ENCODE results near the gene WIPF1. TPM values are rescaled to one million over a fixed set of nuclear protein-coding genes. Genes with fewer than 3 reads are reported as not detected.
A peak's percentile ranks its signal among the peaks of the same experiment; 100 is the strongest.

Gene WIPF1, protein sequence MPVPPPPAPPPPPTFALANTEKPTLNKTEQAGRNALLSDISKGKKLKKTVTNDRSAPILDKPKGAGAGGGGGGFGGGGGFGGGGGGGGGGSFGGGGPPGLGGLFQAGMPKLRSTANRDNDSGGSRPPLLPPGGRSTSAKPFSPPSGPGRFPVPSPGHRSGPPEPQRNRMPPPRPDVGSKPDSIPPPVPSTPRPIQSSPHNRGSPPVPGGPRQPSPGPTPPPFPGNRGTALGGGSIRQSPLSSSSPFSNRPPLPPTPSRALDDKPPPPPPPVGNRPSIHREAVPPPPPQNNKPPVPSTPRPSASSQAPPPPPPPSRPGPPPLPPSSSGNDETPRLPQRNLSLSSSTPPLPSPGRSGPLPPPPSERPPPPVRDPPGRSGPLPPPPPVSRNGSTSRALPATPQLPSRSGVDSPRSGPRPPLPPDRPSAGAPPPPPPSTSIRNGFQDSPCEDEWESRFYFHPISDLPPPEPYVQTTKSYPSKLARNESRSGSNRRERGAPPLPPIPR
- 100 to 1,000 TPM; 508 to 640 (median 555) TPM for total RNA-seq
- 231 TPM for total RNA-seq (2013)

DNA sequence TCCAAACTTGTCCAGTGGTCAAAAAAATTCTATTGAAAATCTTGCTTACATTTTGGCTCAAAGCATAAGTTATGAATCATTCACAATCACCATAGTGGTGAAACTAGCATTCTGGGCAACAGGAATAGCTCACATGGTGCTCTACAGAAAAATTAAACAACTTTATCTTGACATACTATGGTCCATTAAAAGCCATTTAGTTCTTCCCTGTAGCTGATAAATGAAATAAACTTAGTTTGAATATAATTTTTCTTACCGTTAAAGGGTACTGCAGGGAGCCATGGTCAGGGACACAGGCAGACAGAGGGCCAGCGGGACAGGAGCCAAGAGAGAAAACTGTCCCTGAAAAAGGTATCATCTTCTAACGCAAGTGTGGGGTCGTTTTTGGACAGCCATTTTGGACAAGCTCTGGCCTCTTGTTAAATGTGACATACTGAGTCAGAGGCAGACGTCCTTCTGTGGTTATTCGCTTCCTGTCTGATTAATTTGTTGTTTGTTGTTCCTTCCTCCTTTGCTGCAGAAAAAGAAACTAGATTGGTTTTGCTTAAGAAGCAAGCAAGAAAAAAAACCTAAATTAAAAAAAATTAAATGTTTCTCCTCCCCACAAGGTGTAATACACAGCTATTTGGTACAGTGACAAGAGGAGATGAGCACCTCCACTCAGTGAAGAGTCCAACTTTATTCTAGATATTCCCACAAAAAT is at the start of gene WIPF1:
TSS of gene WIPF1 (minus strand) at position 460 of the 703 bp plus-strand sequence. CDS start 12,231 bp downstream, outside the sequence.
- TF ChIP-seq CTCF (IDR thresholded peaks at IDR 0.05) = no peak
- peaks cover 58 to 86% of the 10 kb centered on the region in 2 donors for H3K4me1 Mint-ChIP-seq
- H3K9me3 ChIP-seq (ENCODE audit: control insufficient read depth, insufficient read depth, low read length) = no peaks in the 10 kb centered on the region
- peak within 1 kb of the TSS; percentile 95 to 98 for H3K27ac Mint-ChIP-seq
- intact Hi-C loops (cut with micrococcal nuclease) = loop anchor here (2.0 to 10.0 kb wide), 2 partner anchors 37 to 633 kb away; partner anchors contain the start of gene SP3
- no peaks in the 10 kb centered on the region for H3K27me3 Mint-ChIP-seq (ENCODE audit: low read depth in 2 of 2)
- peak within 1 kb of the TSS; percentile 91 for H3K4me3 Mint-ChIP-seq
- H3K27ac ChIP-seq (ENCODE audit: low read length) = peak within 1 kb of the TSS; percentile 97
- DNase-seq (peak; percentile 52 to 88), ATAC-seq (peak; percentile 56 to 80 (median 70))
- no peaks in the 10 kb centered on the region for H3K27me3 ChIP-seq (ENCODE audit: control insufficient read depth, insufficient read depth, low read length)
- H3K9me3 Mint-ChIP-seq = no peaks in the 10 kb centered on the region
- peaks cover 8% of the 10 kb centered on the region for H3K36me3 Mint-ChIP-seq
- peak within 1 kb of the TSS; percentile 87 for H3K4me3 ChIP-seq (ENCODE audit: low read length)
- H3K36me3 ChIP-seq (ENCODE audit: control insufficient read depth, insufficient read depth, low read length) = no peaks in the 10 kb centered on the region
- H3K4me1 ChIP-seq (ENCODE audit: control insufficient read depth, insufficient read depth, low read length) = peaks cover 41% of the 10 kb centered on the region
- 0% methylated on average over 6 of the region's 6 CpGs for WGBS (ENCODE audit: insufficient coverage)

GRCh38 chr2:174645296-174645695 is 47.7 kb upstream of the WIPF1 start:
- Histone ChIP-seq H3K36me3 (ENCODE audit: control insufficient read depth, insufficient read depth, low read length) (no peaks in the 10 kb centered on the region), H3K4me3 (ENCODE audit: low read length) (no peak overlapping the region), H3K27ac (ENCODE audit: low read length) (no peak overlapping the region), H3K27me3 (ENCODE audit: control insufficient read depth, insufficient read depth, low read length) (no peaks in the 10 kb centered on the region), H3K9me3 (ENCODE audit: control insufficient read depth, insufficient read depth, low read length) (no peaks in the 10 kb centered on the region), H3K4me1 (ENCODE audit: control insufficient read depth, insufficient read depth, low read length) (no peaks in the 10 kb centered on the region)
- ATAC-seq (no peak), DNase-seq (no peak)
- H3K4me3 Mint-ChIP-seq = no peak overlapping the region
- no peak overlapping the region for H3K27ac Mint-ChIP-seq
- no peaks in the 10 kb centered on the region for H3K36me3 Mint-ChIP-seq
- intact Hi-C loops (cut with micrococcal nuclease) = no loop called here
- H3K27me3 Mint-ChIP-seq (ENCODE audit: low read depth in 2 of 2) = no peaks in the 10 kb centered on the region
- no peak for TF ChIP-seq CTCF (IDR thresholded peaks at IDR 0.05)
- peaks cover 9 to 12% of the 10 kb centered on the region in 2 donors for H3K4me1 Mint-ChIP-seq
- no peaks in the 10 kb centered on the region for H3K9me3 Mint-ChIP-seq
- 100% methylated on average over 2 of the region's 2 CpGs for WGBS (ENCODE audit: insufficient coverage)

GRCh38 chr2:174644406-174644805 is 46.8 kb upstream of the WIPF1 start:
- no peak for TF ChIP-seq CTCF (IDR thresholded peaks at IDR 0.05)
- Histone ChIP-seq H3K27ac (ENCODE audit: low read length) (no peak overlapping the region), H3K27me3 (ENCODE audit: control insufficient read depth, insufficient read depth, low read length) (no peaks in the 10 kb centered on the region), H3K4me1 (ENCODE audit: control insufficient read depth, insufficient read depth, low read length) (no peaks in the 10 kb centered on the region), H3K36me3 (ENCODE audit: control insufficient read depth, insufficient read depth, low read length) (no peaks in the 10 kb centered on the region), H3K9me3 (ENCODE audit: control insufficient read depth, insufficient read depth, low read length) (no peaks in the 10 kb centered on the region), H3K4me3 (ENCODE audit: low read length) (no peak overlapping the region)
- 100% methylated on average over 1 of the region's 1 CpG for WGBS (ENCODE audit: insufficient coverage)
- intact Hi-C loops (cut with micrococcal nuclease) = no loop called here
- Mint-ChIP-seq H3K27me3 (ENCODE audit: low read depth in 2 of 2) (no peaks in the 10 kb centered on the region), H3K4me1 (peaks cover 8% of the 10 kb centered on the region in 2 donors), H3K27ac (no peak overlapping the region), H3K4me3 (no peak overlapping the region), H3K9me3 (no peaks in the 10 kb centered on the region), H3K36me3 (no peaks in the 10 kb centered on the region)
- ATAC-seq (no peak), DNase-seq (no peak)
